ENCODE data around the gene KLRC4. TPM values are rescaled to one million over a fixed set of nuclear protein-coding genes. Genes with fewer than 3 reads are reported as not detected.

The KLRC4 gene
- polyA plus RNA-seq, 1 donor from 2014 or later = 8.2 TPM

DNA sequence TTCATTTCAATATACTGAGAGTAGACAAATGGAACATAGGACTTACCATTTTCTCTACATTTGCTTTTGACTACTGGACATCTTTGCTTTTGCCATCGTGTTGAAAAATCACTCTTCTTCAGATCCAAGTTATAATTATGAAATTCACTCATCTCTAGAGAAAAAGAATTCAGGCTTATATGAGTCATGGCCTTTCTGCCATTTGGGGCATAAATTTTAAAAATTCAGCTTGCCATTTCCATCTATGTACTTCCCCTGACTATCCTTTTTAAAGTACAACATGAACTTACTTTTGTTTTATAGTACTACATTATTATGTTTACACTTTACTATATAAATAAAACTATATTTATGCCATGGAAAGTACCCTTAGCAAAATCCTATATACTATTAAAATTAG, 22.7 kb downstream of the KLRC4 start:
- H3K36me3 ChIP-seq (ENCODE audit: insufficient read depth, low read length) = no peaks in the 10 kb centered on the region
- no peak overlapping the region for H2AFZ ChIP-seq (ENCODE audit: low read depth, low read length)
- H3K4me2 ChIP-seq (ENCODE audit: low read length) = no peak overlapping the region
- H3K27me3 ChIP-seq (ENCODE audit: insufficient read depth, low read depth, low read length) = no peaks in the 10 kb centered on the region
- H3K4me3 ChIP-seq (ENCODE audit: low read length) = no peak overlapping the region
- no peaks in the 10 kb centered on the region for H3K9me3 ChIP-seq (ENCODE audit: low read length)
- no peak overlapping the region for H3K9ac ChIP-seq (ENCODE audit: low read length)
- H3K9me2 ChIP-seq (ENCODE audit: insufficient read depth, low read length) = no peaks in the 10 kb centered on the region
- no peak for TF ChIP-seq SMC3 (conservative IDR thresholded peaks at IDR 0.05; ENCODE audit: poor library complexity)
- no peaks in the 10 kb centered on the region for H4K20me1 ChIP-seq (ENCODE audit: insufficient read depth)
- no peaks in the 10 kb centered on the region for H3K79me2 ChIP-seq (replicated peaks; ENCODE audit: insufficient read depth, low read length)
- no peak overlapping the region for H3K27ac ChIP-seq (ENCODE audit: low read length)
- no peaks in the 10 kb centered on the region for H3F3A ChIP-seq (ENCODE audit: insufficient read depth, low read length, poor library complexity, severe bottlenecking)

DNA sequence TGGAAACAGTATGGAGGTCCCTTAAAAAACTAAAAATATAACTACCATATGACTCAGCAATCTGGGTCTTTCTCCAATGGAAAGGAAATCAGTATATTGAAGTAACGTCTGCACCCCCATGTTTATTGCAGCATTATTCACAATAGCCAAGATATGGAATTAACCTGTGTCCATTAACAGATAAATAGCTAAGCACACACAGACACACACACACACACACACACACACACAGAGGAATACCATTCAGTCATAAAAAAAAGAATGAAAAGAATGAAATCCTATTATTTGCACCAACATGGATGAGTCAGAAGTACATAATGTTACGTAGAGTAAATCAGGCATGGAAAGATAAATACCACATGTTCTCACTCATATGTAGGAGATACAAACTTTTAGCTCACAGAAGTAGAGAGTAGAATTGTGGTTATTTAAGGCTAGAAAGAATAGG, 24.4 kb downstream of the KLRC4 start:
- Histone ChIP-seq H3K4me2 (ENCODE audit: low read length) (no peak overlapping the region), H3K9me3 (ENCODE audit: low read length) (no peaks in the 10 kb centered on the region), H3K9ac (ENCODE audit: low read length) (no peak overlapping the region), H4K20me1 (ENCODE audit: insufficient read depth) (no peaks in the 10 kb centered on the region), H3K27ac (ENCODE audit: low read length) (no peak overlapping the region), H3K27me3 (ENCODE audit: insufficient read depth, low read depth, low read length) (no peaks in the 10 kb centered on the region), H3F3A (ENCODE audit: insufficient read depth, low read length, poor library complexity, severe bottlenecking) (no peaks in the 10 kb centered on the region), H3K4me3 (ENCODE audit: low read length) (no peak overlapping the region), H3K9me2 (ENCODE audit: insufficient read depth, low read length) (no peaks in the 10 kb centered on the region), H3K36me3 (ENCODE audit: insufficient read depth, low read length) (no peaks in the 10 kb centered on the region), H3K79me2 (replicated peaks; ENCODE audit: insufficient read depth, low read length) (no peaks in the 10 kb centered on the region), H2AFZ (ENCODE audit: low read depth, low read length) (no peak overlapping the region)
- no peak for TF ChIP-seq RAD21 (conservative IDR thresholded peaks at IDR 0.05)

DNA sequence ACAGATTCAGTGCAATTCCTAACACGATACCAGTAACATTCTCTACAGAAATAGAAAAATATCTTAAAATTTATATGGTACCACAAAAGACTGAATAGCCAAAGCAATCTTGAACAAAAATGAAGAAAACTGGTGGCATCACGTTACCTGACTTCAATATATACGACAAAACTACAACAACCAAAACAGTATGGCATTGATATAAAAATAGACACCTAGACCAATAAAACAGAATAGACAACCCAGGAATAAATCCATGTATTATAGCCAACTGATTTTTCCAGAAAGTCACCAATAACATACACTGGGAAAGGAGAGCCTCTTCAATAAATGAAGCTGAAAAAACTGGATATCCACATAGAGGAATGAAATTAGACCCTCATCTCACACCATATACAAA, 25.4 kb downstream of the KLRC4 start:
- Histone ChIP-seq H3K9me2 (ENCODE audit: insufficient read depth, low read length) (no peaks in the 10 kb centered on the region), H2AFZ (ENCODE audit: low read depth, low read length) (no peak overlapping the region), H4K20me1 (ENCODE audit: insufficient read depth) (no peaks in the 10 kb centered on the region), H3K27me3 (ENCODE audit: insufficient read depth, low read depth, low read length) (no peaks in the 10 kb centered on the region), H3K9ac (ENCODE audit: low read length) (no peak overlapping the region), H3F3A (ENCODE audit: insufficient read depth, low read length, poor library complexity, severe bottlenecking) (no peaks in the 10 kb centered on the region), H3K36me3 (ENCODE audit: insufficient read depth, low read length) (no peaks in the 10 kb centered on the region), H3K79me2 (replicated peaks; ENCODE audit: insufficient read depth, low read length) (no peaks in the 10 kb centered on the region), H3K4me3 (ENCODE audit: low read length) (no peak overlapping the region), H3K4me2 (ENCODE audit: low read length) (no peak overlapping the region), H3K9me3 (ENCODE audit: low read length) (no peaks in the 10 kb centered on the region), H3K27ac (ENCODE audit: low read length) (no peak overlapping the region)
- no peak for TF ChIP-seq SMC3 (conservative IDR thresholded peaks at IDR 0.05; ENCODE audit: poor library complexity)
- no peak for TF ChIP-seq POLR2AphosphoS5 (IDR thresholded peaks at IDR 0.05)
- no peak for TF ChIP-seq EP300 (conservative IDR thresholded peaks at IDR 0.05; ENCODE audit: poor library complexity, severe bottlenecking)
- no peak for TF ChIP-seq RAD21 (conservative IDR thresholded peaks at IDR 0.05)
- TF ChIP-seq, protein P1, sequence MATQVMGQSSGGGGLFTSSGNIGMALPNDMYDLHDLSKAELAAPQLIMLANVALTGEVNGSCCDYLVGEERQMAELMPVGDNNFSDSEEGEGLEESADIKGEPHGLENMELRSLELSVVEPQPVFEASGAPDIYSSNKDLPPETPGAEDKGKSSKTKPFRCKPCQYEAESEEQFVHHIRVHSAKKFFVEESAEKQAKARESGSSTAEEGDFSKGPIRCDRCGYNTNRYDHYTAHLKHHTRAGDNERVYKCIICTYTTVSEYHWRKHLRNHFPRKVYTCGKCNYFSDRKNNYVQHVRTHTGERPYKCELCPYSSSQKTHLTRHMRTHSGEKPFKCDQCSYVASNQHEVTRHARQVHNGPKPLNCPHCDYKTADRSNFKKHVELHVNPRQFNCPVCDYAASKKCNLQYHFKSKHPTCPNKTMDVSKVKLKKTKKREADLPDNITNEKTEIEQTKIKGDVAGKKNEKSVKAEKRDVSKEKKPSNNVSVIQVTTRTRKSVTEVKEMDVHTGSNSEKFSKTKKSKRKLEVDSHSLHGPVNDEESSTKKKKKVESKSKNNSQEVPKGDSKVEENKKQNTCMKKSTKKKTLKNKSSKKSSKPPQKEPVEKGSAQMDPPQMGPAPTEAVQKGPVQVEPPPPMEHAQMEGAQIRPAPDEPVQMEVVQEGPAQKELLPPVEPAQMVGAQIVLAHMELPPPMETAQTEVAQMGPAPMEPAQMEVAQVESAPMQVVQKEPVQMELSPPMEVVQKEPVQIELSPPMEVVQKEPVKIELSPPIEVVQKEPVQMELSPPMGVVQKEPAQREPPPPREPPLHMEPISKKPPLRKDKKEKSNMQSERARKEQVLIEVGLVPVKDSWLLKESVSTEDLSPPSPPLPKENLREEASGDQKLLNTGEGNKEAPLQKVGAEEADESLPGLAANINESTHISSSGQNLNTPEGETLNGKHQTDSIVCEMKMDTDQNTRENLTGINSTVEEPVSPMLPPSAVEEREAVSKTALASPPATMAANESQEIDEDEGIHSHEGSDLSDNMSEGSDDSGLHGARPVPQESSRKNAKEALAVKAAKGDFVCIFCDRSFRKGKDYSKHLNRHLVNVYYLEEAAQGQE (IDR thresholded peaks at IDR 0.05; ENCODE audit: borderline replicate concordance) = no peak
- TF ChIP-seq MXI1 (conservative IDR thresholded peaks at IDR 0.05; ENCODE audit: poor library complexity, severe bottlenecking) = no peak
- TF ChIP-seq TAF1 (IDR thresholded peaks at IDR 0.05; ENCODE audit: low read depth) = no peak
- TF ChIP-seq EZH2 (IDR thresholded peaks at IDR 0.05; ENCODE audit: borderline replicate concordance, insufficient read depth, low read length, poor library complexity, severe bottlenecking) = no peak
- TF ChIP-seq, protein P2, sequence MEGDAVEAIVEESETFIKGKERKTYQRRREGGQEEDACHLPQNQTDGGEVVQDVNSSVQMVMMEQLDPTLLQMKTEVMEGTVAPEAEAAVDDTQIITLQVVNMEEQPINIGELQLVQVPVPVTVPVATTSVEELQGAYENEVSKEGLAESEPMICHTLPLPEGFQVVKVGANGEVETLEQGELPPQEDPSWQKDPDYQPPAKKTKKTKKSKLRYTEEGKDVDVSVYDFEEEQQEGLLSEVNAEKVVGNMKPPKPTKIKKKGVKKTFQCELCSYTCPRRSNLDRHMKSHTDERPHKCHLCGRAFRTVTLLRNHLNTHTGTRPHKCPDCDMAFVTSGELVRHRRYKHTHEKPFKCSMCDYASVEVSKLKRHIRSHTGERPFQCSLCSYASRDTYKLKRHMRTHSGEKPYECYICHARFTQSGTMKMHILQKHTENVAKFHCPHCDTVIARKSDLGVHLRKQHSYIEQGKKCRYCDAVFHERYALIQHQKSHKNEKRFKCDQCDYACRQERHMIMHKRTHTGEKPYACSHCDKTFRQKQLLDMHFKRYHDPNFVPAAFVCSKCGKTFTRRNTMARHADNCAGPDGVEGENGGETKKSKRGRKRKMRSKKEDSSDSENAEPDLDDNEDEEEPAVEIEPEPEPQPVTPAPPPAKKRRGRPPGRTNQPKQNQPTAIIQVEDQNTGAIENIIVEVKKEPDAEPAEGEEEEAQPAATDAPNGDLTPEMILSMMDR (IDR thresholded peaks at IDR 0.05; ENCODE audit: poor library complexity, severe bottlenecking) = no peak
